Right lobe of liver (tissue), 4 donors: ENCODE measurements around the gene PLIN4.

Source experiments
- POLR2A ChIP-seq: fragments of 450-650 bp; IDR thresholded peaks from one replicate; pipeline ENCODE4 v1.6.1; 2017; ENCODE audit warnings: antibody characterized with exemption, mild to moderate bottlenecking
- TF ChIP-seq, protein P1 (sequence below), 4 donors: fragments of 200-600 bp in 3 of 4; fragments of 450-650 bp in 1 of 4; IDR thresholded peaks; one replicate each; pipeline versions ENCODE4 v1.5.1 to v1.8.0; 2016 to 2022; ENCODE audit warnings: antibody characterized with exemption in 4 of 4, mild to moderate bottlenecking in 2 of 4
- donor health status: DM: no; HTN: no; CAD: no.
- donor health status: DM: no; HTN: no; CAD: no.
- donor health status: DM: no; HTN: yes; CAD: no.

GRCh38 chr19:4500841-4501591 lies 17.3 kb downstream of the PLIN4 start:
- TF ChIP-seq, protein P1, sequence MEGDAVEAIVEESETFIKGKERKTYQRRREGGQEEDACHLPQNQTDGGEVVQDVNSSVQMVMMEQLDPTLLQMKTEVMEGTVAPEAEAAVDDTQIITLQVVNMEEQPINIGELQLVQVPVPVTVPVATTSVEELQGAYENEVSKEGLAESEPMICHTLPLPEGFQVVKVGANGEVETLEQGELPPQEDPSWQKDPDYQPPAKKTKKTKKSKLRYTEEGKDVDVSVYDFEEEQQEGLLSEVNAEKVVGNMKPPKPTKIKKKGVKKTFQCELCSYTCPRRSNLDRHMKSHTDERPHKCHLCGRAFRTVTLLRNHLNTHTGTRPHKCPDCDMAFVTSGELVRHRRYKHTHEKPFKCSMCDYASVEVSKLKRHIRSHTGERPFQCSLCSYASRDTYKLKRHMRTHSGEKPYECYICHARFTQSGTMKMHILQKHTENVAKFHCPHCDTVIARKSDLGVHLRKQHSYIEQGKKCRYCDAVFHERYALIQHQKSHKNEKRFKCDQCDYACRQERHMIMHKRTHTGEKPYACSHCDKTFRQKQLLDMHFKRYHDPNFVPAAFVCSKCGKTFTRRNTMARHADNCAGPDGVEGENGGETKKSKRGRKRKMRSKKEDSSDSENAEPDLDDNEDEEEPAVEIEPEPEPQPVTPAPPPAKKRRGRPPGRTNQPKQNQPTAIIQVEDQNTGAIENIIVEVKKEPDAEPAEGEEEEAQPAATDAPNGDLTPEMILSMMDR (IDR thresholded peaks at IDR 0.05): no peak
- TF ChIP-seq POLR2A: no peak
